ENCODE data around the gene PADI3. TPM values are rescaled to one million over a fixed set of nuclear protein-coding genes. Genes with fewer than 3 reads are reported as not detected.

Gene PADI3
- total RNA-seq = not detected in 3 replicates
- long read RNA-seq = 0 reads

- no peak for TF ChIP-seq CTCF (IDR thresholded peaks at IDR 0.05)
- no peak for DNase-seq (ENCODE audit: low spot score)
- Mint-ChIP-seq H3K27me3 (ENCODE audit: low read depth) (no peaks in the 10 kb centered on the region), H3K9me3 (ENCODE audit: low read depth) (no peaks in the 10 kb centered on the region), H3K4me1 (ENCODE audit: low read depth) (peaks cover 24% of the 10 kb centered on the region), H3K36me3 (ENCODE audit: low read depth) (no peaks in the 10 kb centered on the region), H3K27ac (ENCODE audit: unreplicated experiment) (no peak within 1 kb of the TSS), H3K4me3 (ENCODE audit: unreplicated experiment) (no peak within 1 kb of the TSS)
These were observed at the start of gene PADI3 for GRCh38 chr1:17248781-17249180. TSS of gene PADI3 (plus strand) at chr1:17249098. CDS start at chr1:17249138, 40 bp downstream.

GRCh38 chr1:17199267-17200044 lies 49.4 kb upstream of the PADI3 start:
- H3K27ac Mint-ChIP-seq (ENCODE audit: unreplicated experiment) = peak overlapping the region; percentile 81
- H3K9me3 Mint-ChIP-seq (ENCODE audit: low read depth) = no peaks in the 10 kb centered on the region
- DNase-seq (ENCODE audit: low spot score) = peak; percentile 19
- no peak for TF ChIP-seq CTCF (IDR thresholded peaks at IDR 0.05)
- H3K4me3 Mint-ChIP-seq (ENCODE audit: unreplicated experiment) = no peak overlapping the region
- H3K4me1 Mint-ChIP-seq (ENCODE audit: low read depth) = peaks cover 30% of the 10 kb centered on the region
- no peaks in the 10 kb centered on the region for H3K36me3 Mint-ChIP-seq (ENCODE audit: low read depth)
- no peaks in the 10 kb centered on the region for H3K27me3 Mint-ChIP-seq (ENCODE audit: low read depth)

GRCh38 chr1:17200246-17200645 lies 48.7 kb upstream of the PADI3 start:
- no peaks in the 10 kb centered on the region for H3K36me3 Mint-ChIP-seq (ENCODE audit: low read depth)
- peaks cover 28% of the 10 kb centered on the region for H3K4me1 Mint-ChIP-seq (ENCODE audit: low read depth)
- H3K27me3 Mint-ChIP-seq (ENCODE audit: low read depth) = no peaks in the 10 kb centered on the region
- TF ChIP-seq CTCF (IDR thresholded peaks at IDR 0.05) = no peak
- peak overlapping the region; percentile 84 for H3K27ac Mint-ChIP-seq (ENCODE audit: unreplicated experiment)
- no peak for DNase-seq (ENCODE audit: low spot score)
- H3K4me3 Mint-ChIP-seq (ENCODE audit: unreplicated experiment) = no peak overlapping the region
- no peaks in the 10 kb centered on the region for H3K9me3 Mint-ChIP-seq (ENCODE audit: low read depth)

GRCh38 chr1:17200756-17201155 lies 48.1 kb upstream of the PADI3 start:
- peak overlapping the region; percentile 84 for H3K27ac Mint-ChIP-seq (ENCODE audit: unreplicated experiment)
- H3K4me3 Mint-ChIP-seq (ENCODE audit: unreplicated experiment) = no peak overlapping the region
- TF ChIP-seq CTCF (IDR thresholded peaks at IDR 0.05) = no peak

GRCh38 chr1:17201201-17202021 lies 47.5 kb upstream of the PADI3 start:
- no peak overlapping the region for H3K4me3 Mint-ChIP-seq (ENCODE audit: unreplicated experiment)
- DNase-seq (ENCODE audit: low spot score) = peak; percentile 56
- H3K4me1 Mint-ChIP-seq (ENCODE audit: low read depth) = peaks cover 28% of the 10 kb centered on the region
- H3K9me3 Mint-ChIP-seq (ENCODE audit: low read depth) = no peaks in the 10 kb centered on the region
- H3K27ac Mint-ChIP-seq (ENCODE audit: unreplicated experiment) = peak overlapping the region; percentile 84
- no peaks in the 10 kb centered on the region for H3K36me3 Mint-ChIP-seq (ENCODE audit: low read depth)
- no peak for TF ChIP-seq CTCF (IDR thresholded peaks at IDR 0.05)
- no peaks in the 10 kb centered on the region for H3K27me3 Mint-ChIP-seq (ENCODE audit: low read depth)

More at GRCh38 chr1:17200756-17201155, 48.1 kb upstream of the PADI3 start:
- no peaks in the 10 kb centered on the region for H3K9me3 Mint-ChIP-seq (ENCODE audit: low read depth)
- no peaks in the 10 kb centered on the region for H3K27me3 Mint-ChIP-seq (ENCODE audit: low read depth)
- no peaks in the 10 kb centered on the region for H3K36me3 Mint-ChIP-seq (ENCODE audit: low read depth)
- DNase-seq (ENCODE audit: low spot score) = no peak
- peaks cover 28% of the 10 kb centered on the region for H3K4me1 Mint-ChIP-seq (ENCODE audit: low read depth)

All from chondrocyte (in vitro differentiated cells).